NCI-H2196 (cell line): Measurements from ENCODE around the gene IGDCC3.

Source experiments
- DNase-seq: peaks from one replicate; lab custom pipeline; 2025; ENCODE audit not compliant: unreplicated experiment; lab: John Stamatoyannopoulos, UW

IGDCC3 gene

GRCh38 chr15:65389226-65389625 lies 11.4 kb upstream of the IGDCC3 start:
- no peak for DNase-seq

- DNase-seq = no peak
These were observed 10.7 kb upstream of the IGDCC3 start for GRCh38 chr15:65388306-65389080.

GRCh38 chr15:65386886-65387285 lies 9.1 kb upstream of the IGDCC3 start:
- DNase-seq = no peak

- no peak for DNase-seq
These were observed 8.6 kb upstream of the IGDCC3 start for GRCh38 chr15:65386376-65386775.

- no peak for DNase-seq
These were observed 8.1 kb upstream of the IGDCC3 start for GRCh38 chr15:65385870-65386258.

GRCh38 chr15:65384895-65385869 lies 7.4 kb upstream of the IGDCC3 start:
- peak; percentile 74 for DNase-seq

GRCh38 chr15:65384505-65384894 lies 6.7 kb upstream of the IGDCC3 start:
- DNase-seq = no peak

- DNase-seq = no peak
These were observed 6.2 kb upstream of the IGDCC3 start for GRCh38 chr15:65383991-65384390.

- no peak for DNase-seq
These were observed 5.7 kb upstream of the IGDCC3 start for GRCh38 chr15:65383456-65383855.

GRCh38 chr15:65382921-65383320 lies 5.1 kb upstream of the IGDCC3 start:
- DNase-seq = no peak

GRCh38 chr15:65382146-65382491 lies 4.3 kb upstream of the IGDCC3 start:
- DNase-seq = no peak

- no peak for DNase-seq
These were observed 3.8 kb upstream of the IGDCC3 start for GRCh38 chr15:65381445-65382145.

- no peak for DNase-seq
These were observed 2.2 kb upstream of the IGDCC3 start for GRCh38 chr15:65379986-65380385.

- no peak for DNase-seq
These were observed 462 bp downstream of the IGDCC3 start for GRCh38 chr15:65377105-65377975.

- DNase-seq = no peak
These were observed 1.1 kb downstream of the IGDCC3 start for GRCh38 chr15:65376767-65377104.

- no peak for DNase-seq
These were observed 1.8 kb downstream of the IGDCC3 start for GRCh38 chr15:65375871-65376607.

GRCh38 chr15:65374821-65375401 lies 2.9 kb downstream of the IGDCC3 start:
- no peak for DNase-seq

- no peak for DNase-seq
These were observed 3.5 kb downstream of the IGDCC3 start for GRCh38 chr15:65374334-65374733.

GRCh38 chr15:65373163-65373651 lies 4.6 kb downstream of the IGDCC3 start:
- DNase-seq = no peak

- DNase-seq = no peak
These were observed 5.1 kb downstream of the IGDCC3 start for GRCh38 chr15:65372787-65373067.
